ENCODE results near the gene GALT.

GALT gene

DNA sequence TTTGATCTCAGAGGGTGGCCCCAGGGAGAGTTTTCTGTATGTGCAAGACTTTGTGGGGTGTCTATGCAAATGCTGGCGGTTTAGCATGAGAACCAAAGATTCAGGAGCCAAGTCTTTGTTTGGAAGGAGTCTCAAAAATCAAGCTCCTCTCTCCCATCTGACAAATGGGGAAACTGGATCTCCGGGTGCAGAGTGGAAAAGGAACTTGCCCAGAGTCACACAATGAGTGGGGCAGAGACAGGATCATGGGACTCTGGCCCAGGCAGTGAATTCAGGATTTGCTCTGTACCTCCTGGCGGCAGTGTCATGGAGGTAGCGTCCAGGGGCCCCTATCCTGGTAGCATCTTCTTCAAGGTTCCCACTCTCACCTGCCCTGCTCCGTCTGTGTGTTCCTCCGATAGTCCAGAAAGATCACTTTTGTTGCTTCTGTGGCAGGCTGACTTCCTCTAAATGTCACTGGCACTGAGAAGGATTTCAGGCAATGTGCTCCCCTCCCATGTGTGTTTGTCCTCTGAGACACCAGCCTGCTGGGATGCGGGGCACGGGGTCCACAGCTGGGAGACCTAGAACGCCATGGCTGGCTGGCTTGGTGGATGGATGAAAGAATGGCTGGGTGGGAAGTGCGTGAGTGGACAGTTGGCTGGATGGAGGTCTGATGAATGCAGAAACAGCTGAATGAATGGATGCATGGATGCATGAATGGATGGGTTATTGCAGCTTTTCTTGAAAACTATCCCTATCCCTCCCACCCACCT lies 41.0 kb downstream of the GALT start:
- Histone ChIP-seq H3K79me2 (ENCODE audit: insufficient read depth, low read length) (no peaks in the 10 kb centered on the region), H3K4me2 (ENCODE audit: low read depth, low read length, poor library complexity, severe bottlenecking) (no peak overlapping the region), H3K36me3 (ENCODE audit: low read length) (no peaks in the 10 kb centered on the region), H3K27ac (ENCODE audit: low read depth, low read length) (no peak overlapping the region), H3K4me3 (ENCODE audit: insufficient read depth, low read length, poor library complexity, severe bottlenecking) (no peak overlapping the region), H3K9ac (ENCODE audit: low read length) (no peak overlapping the region), H3K27me3 (ENCODE audit: low read length) (no peaks in the 10 kb centered on the region), H4K20me1 (ENCODE audit: low read depth, low read length) (no peaks in the 10 kb centered on the region), H3K9me3 (ENCODE audit: insufficient read depth, low read length) (no peaks in the 10 kb centered on the region), H3F3A (ENCODE audit: insufficient read depth) (no peaks in the 10 kb centered on the region), H3K9me2 (replicated peaks; ENCODE audit: insufficient read depth, low read length) (no peaks in the 10 kb centered on the region), H2AFZ (ENCODE audit: low read depth, low read length, severe bottlenecking) (no peak overlapping the region)
- TF ChIP-seq EZH2phosphoT487 (conservative IDR thresholded peaks at IDR 0.05; ENCODE audit: low read length) (no peak), CTCF (IDR thresholded peaks at IDR 0.05; ENCODE audit: insufficient read depth, low read length, poor library complexity, severe bottlenecking) (no peak)

- Histone ChIP-seq H3K9me2 (replicated peaks; ENCODE audit: insufficient read depth, low read length) (no peaks in the 10 kb centered on the region), H3K36me3 (ENCODE audit: low read length) (no peaks in the 10 kb centered on the region), H4K20me1 (ENCODE audit: low read depth, low read length) (no peaks in the 10 kb centered on the region), H3K9ac (ENCODE audit: low read length) (no peak overlapping the region), H3F3A (ENCODE audit: insufficient read depth) (no peaks in the 10 kb centered on the region), H3K79me2 (ENCODE audit: insufficient read depth, low read length) (no peaks in the 10 kb centered on the region), H3K4me3 (ENCODE audit: insufficient read depth, low read length, poor library complexity, severe bottlenecking) (no peak overlapping the region), H3K9me3 (ENCODE audit: insufficient read depth, low read length) (no peaks in the 10 kb centered on the region), H3K27me3 (ENCODE audit: low read length) (no peaks in the 10 kb centered on the region), H3K27ac (ENCODE audit: low read depth, low read length) (no peak overlapping the region), H3K4me2 (ENCODE audit: low read depth, low read length, poor library complexity, severe bottlenecking) (no peak overlapping the region), H2AFZ (ENCODE audit: low read depth, low read length, severe bottlenecking) (no peak overlapping the region)
- TF ChIP-seq EZH2phosphoT487 (conservative IDR thresholded peaks at IDR 0.05; ENCODE audit: low read length) (no peak), CTCF (IDR thresholded peaks at IDR 0.05; ENCODE audit: insufficient read depth, low read length, poor library complexity, severe bottlenecking) (no peak)
These were observed 42.0 kb downstream of the GALT start for GRCh38 chr9:34688329-34689115.

DNA sequence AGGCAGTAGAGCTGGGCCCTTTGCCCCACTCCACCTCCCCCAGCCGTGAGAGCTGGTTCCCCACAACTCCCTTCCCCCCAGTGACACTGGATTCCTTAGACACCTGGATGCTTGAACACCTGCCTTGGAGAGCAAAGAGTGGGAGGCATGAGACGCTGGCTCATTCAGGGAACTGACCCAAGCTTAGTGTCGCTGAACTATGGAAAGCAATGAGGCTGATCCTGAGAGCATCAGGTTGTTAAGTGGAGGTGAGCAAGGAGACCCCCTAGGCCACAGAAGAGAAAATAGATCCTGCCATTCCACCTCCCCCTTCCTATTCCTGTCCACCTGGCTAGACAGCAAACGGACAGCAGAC lies 42.6 kb downstream of the GALT start:
- Histone ChIP-seq H2AFZ (ENCODE audit: low read depth, low read length, severe bottlenecking) (no peak overlapping the region), H3K36me3 (ENCODE audit: low read length) (no peaks in the 10 kb centered on the region), H3K27ac (ENCODE audit: low read depth, low read length) (no peak overlapping the region), H3K27me3 (ENCODE audit: low read length) (no peaks in the 10 kb centered on the region), H3K9ac (ENCODE audit: low read length) (no peak overlapping the region), H4K20me1 (ENCODE audit: low read depth, low read length) (no peaks in the 10 kb centered on the region), H3K4me2 (ENCODE audit: low read depth, low read length, poor library complexity, severe bottlenecking) (no peak overlapping the region), H3F3A (ENCODE audit: insufficient read depth) (no peaks in the 10 kb centered on the region), H3K9me2 (replicated peaks; ENCODE audit: insufficient read depth, low read length) (no peaks in the 10 kb centered on the region), H3K79me2 (ENCODE audit: insufficient read depth, low read length) (no peaks in the 10 kb centered on the region), H3K4me3 (ENCODE audit: insufficient read depth, low read length, poor library complexity, severe bottlenecking) (no peak overlapping the region), H3K9me3 (ENCODE audit: insufficient read depth, low read length) (no peaks in the 10 kb centered on the region)
- no peak for TF ChIP-seq EZH2phosphoT487 (conservative IDR thresholded peaks at IDR 0.05; ENCODE audit: low read length)
- no peak for TF ChIP-seq CTCF (IDR thresholded peaks at IDR 0.05; ENCODE audit: insufficient read depth, low read length, poor library complexity, severe bottlenecking)
